AML-193 (cell line): ENCODE results near the gene C1QL2.

Experiments used
- DNase-seq, 2 experiments: peaks; one replicate each; lab custom pipeline; 2025; lab: John Stamatoyannopoulos, UW

C1QL2 gene

GRCh38 chr2:119179202-119179601 lies 20.7 kb upstream of the C1QL2 start:
- no peak for DNase-seq

GRCh38 chr2:119178776-119179175 lies 20.2 kb upstream of the C1QL2 start:
- DNase-seq, result no peak

GRCh38 chr2:119177838-119178190 lies 19.3 kb upstream of the C1QL2 start:
- no peak for DNase-seq

DNA sequence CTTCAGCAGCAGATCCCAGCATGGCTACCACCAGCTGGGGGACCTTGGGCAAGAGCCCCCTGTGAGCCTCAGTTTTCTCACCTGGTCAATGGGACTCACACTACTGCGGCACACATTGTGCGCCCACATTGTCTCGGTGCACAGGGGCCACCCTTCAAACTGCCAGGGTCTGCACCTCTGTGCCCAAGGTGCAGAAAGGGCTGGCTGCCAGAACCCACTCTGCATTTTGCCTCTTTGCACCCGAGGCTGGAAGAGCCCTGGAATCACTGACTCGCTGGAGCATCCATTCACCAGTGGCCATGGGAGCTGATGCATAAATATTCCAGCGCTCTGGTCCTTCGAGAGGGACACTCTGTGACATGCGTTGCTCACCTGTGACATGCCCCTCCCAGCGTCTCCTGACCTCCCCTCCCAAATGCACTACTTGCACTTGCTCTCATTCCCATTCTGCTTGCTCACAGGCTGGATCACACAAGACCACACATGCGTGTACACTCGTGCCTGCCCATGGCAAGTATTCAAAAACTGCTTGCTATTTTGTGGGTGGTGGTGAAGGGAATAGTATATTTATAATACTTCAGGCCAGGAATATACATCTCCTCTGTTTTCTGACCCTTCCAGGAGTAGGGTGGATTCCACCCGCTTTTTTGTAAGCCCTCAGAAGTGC lies 18.8 kb upstream of the C1QL2 start:
- no peak for DNase-seq

DNA sequence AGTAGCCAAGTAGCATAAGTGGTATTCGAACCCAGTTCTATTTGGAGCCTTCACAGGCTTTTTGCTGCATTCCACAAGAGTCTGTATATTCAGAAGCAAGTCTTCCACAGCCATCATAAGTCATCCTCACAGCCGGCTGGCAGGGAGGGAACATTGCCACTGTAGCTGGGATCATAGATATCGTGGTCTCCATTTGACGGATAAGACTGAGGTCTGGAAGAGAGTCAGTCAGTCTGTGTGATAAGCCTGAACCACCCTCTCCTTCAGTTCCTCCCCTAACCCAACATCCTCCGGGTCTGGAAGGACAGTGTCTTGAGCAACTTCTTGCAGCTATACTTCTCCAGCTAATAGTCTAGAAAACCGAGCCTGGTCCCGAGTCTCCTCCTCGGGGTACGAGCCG lies 17.0 kb upstream of the C1QL2 start:
- DNase-seq, result no peak

GRCh38 chr2:119174993-119175347 lies 16.4 kb upstream of the C1QL2 start:
- DNase-seq, result no peak

GRCh38 chr2:119174216-119174992 lies 15.9 kb upstream of the C1QL2 start:
- DNase-seq, result peak; percentile 21 to 55

- no peak for DNase-seq
Measured at GRCh38 chr2:119173556-119174060, 15.1 kb upstream of the C1QL2 start.

DNA sequence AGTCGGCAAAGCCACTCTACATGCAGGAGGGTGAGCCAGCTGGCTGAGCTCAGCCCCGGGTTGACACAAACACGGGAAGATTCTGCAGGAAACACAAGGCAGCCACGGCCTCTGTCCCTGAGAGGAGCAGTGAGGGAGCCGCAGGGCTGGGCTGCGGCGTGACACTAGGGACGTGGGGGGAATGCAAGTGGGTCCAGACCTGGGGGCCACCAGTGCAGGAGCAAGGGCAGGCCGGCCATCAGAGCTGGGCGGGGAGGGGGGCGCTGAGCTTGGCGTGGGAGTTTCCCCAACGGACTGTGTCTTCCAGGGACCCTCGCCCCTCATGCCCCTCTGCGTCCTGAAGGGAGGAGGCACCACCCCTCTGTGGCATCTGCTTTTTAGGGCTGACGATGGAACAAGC lies 12.0 kb upstream of the C1QL2 start:
- DNase-seq, result no peak

GRCh38 chr2:119169717-119170116 lies 11.2 kb upstream of the C1QL2 start:
- no peak for DNase-seq

DNA sequence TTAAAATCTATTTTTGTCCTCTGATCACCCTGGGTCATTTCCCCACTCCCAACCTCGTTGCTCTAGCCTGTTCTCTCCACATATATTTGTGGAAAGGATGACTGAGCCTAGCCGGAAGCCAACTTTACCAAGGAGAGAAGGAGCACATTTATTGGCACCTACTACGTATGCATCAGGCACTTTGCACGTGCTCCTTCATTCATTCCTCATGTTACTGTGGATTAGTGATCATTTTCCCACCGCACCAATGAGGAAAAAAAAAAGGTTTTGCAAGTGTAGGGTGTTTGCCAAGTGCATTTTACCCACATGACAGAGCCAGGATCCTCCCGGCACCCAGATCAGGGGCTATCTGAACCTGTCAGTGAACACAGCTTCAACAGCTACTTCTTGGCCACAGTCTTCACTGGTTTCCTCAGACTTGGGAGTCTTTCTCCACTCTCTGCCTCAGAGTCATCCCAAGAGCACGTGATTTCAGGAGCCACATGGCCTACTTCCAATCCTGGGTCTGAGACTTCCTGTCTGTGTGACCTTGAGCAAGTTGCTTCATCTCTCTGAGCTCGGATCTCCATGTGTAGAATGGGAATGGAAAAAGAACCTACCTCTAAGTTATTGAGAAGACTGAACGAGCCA lies 1.9 kb upstream of the C1QL2 start:
- no peak for DNase-seq

- no peak for DNase-seq
Measured at GRCh38 chr2:119157850-119158511, 570 bp downstream of the C1QL2 start.

DNA sequence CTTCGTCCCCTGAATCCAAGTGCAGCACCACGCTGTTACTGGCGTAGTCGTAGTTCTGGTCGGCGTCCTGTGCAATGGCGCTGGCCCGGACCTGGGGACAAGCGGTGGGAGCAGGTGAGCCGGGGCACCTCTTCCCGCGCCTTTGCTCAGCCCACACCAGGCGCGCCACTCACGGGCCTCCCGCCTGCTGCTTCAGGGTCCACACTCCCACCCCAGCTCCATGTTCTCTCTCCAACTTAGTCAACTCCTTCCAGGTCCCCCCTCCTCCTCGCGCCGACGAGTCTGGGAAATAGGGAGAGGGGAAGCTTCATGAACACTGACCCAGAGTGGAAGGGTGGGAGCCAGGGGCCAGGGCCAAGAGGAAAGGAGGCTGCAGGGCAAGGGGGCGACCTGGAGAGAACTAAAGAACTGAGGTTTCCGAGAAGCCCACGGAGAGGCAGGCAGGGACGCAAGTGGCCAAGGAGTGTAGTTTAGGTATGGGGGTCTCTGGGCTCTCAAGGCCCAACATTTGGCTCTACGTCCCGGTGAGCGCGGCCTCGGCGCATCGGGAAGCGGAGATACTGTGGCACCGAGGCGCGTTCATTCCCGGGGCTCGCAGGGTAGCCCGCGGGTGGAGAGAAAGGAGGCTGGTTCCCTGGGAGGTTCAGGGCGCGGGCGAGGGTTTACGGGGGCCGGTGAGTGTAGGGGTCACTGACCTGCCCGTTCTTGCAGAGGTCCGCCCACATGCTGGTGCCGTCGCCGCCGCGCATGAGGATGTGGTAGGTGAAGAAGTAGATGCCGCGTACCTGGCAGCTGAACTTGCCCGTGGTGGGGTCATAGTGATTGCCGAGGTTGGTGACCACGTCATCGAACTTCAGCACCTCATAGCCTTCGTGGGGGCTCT lies 1.4 kb downstream of the C1QL2 start:
- no peak for DNase-seq

GRCh38 chr2:119156105-119156890 lies 2.3 kb downstream of the C1QL2 start:
- no peak for DNase-seq

DNA sequence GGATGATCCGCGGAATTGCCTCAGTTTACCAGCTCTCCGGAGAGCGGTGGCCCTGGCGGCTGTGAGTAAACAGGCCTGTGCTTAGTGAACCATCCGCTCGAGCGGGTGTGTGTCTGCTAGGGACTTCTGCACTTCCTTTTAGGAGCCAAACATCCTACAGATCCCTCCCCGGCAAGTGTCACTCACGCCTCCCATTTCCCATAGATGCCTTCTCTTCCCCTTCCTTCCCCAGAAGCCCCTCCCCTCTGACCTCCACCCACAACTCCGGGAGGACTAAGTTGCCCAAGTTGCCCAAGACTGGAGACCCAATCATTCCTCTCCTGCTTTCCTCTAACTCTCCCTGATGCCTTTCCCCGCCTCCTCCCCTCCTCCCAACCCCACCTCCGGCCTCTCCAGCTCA lies 2.9 kb downstream of the C1QL2 start:
- DNase-seq, result no peak

DNA sequence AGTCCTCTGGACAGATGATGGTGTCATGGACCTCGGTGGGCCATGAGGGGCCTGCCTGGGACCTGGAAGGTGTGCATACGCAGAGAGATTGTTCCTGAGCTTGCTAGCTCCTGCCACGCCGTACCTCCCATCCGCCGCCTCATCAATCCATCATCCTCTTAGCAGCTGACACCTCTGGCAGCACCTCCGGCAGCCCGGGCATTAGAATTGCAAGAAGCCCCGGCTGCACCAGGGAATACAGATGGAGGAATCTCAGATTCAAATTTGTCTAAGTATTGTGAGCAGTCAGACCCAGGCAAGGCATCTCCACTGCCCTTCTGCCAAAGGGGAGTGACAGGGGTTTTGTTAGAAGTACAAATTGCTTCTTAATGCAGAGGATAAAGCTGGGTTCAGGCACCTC lies 4.5 kb downstream of the C1QL2 start:
- no peak for DNase-seq

DNA sequence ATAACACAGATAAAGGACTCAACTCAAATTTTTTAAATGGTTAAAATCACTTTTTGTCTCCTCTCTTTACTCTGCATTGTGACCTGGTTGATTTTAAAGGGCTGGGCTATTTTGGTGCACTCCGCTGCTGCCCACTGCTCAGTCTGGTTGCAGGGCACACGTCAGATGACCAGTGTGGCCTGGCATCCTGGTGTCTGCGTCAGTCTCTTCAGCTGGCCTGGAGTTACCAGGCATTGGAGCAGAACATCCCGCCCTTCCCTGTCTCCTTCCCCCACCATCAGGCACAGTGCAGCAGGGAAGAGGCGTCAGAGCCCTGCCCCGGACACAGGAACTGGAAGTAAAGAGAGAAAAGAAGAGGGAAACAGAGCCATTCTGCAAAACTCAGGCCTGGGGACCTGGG lies 8.9 kb downstream of the C1QL2 start:
- DNase-seq, result no peak

GRCh38 chr2:119147776-119148715 lies 10.5 kb downstream of the C1QL2 start:
- DNase-seq, result no peak

DNA sequence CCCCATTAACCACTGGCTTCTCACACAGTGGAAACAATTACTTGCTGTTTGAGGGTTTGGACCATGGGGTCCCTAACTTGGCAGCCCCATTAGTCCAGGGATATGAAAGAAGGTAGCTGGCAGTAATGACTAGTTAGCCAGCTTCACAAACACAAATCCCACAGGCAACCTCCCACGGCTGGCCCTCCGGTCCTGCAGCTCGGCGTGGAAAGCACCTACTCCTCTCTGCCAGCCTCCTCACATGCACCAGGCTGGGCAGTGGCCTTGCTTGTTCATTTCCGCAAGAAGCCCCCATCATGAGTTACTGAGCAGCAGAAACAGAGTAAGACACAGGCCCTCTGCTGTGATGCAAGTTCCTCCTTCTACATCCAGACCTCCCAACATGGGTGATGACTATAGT lies 13.7 kb downstream of the C1QL2 start:
- DNase-seq, result no peak

DNA sequence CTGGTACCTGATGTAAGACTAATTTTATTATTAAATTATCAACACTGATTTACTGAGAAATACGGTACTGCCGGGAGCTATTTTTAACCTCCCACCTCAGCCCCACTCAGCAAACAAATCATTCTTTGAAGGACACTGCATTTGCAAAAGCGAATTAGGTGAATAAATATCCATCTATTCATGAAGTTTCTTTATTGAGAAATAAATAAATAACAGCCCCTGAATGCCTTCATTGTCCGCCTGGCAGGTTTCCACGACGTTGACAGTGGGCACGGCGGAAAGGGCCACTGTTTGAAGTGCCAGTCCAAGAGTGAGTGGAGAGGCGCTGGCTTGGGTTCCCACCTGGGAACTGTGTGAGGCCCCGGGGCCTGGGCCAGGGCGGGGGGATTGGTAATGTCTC lies 15.7 kb downstream of the C1QL2 start:
- no peak for DNase-seq
